K562 (cell line): ENCODE measurements around the gene FAM83G. TPM values are rescaled to one million over a fixed set of nuclear protein-coding genes. Genes with fewer than 3 reads are reported as not detected.

Experiments
- ATAC-seq: fragments of 200-7000 bp; cut with Tn5 transposase; 3 replicates; pipeline ENCODE4 v1.9.1; 2020; ENCODE audit warnings: moderate library complexity
- BruUV-seq: library from RNA; stranded (reverse); fragments of 400-500 nt; replicated peaks from 2 replicates; lab custom pipeline; 2021; lab: Mats Ljungman, UMichigan
- CTCF ChIA-PET: fragments of 300-600 bp; formaldehyde crosslinking; extraction: SDS; loops from one replicate; lab custom pipeline; 2021; ENCODE audit warnings: low intra/inter-chr PET ratio; lab: Yijun Ruan, JAX
- POLR2A ChIA-PET: fragments of 300-600, 350-650 bp; sonication (Branson Sonifier 250); formaldehyde crosslinking; extraction: SDS; loops from one replicate; lab custom pipeline; 2021; ENCODE audit warnings: antibody characterized with exemption, inconsistent platforms; lab: Yijun Ruan, JAX
- DNase-seq, 4 experiments: peaks; one replicate each; pipeline versions ENCODE4 v3.0.0 to v3.0.0-alpha.2; 2011 to 2018; ENCODE audit warnings: low spot score in 3 of 4, mixed read lengths in 3 of 4; ENCODE audit errors: extremely low read depth in 1 of 4
- FAIRE-seq: peaks from 2 replicates; lab custom pipeline; 2011; peaks lifted over from hg19 to GRCh38; lab: Jason Lieb, UNC
- H2AFZ ChIP-seq: 2 replicates; pipeline ENCODE4 v1.6.0; 2011; ENCODE audit warnings: low read depth, low read length, control low read depth, inconsistent platforms
- H3K27ac ChIP-seq: fragments of 200-600 bp; 3 replicates; pipeline ENCODE4 v1.8.0; 2011; ENCODE audit warnings: low read depth, mild to moderate bottlenecking, control low read depth, inconsistent platforms, low read length, moderate library complexity, mixed read lengths; ENCODE audit errors: extremely low read depth
- H3K27me3 ChIP-seq, 2 experiments: fragments of 300-600 bp in 1 of 2; 2 replicates in 1 of 2; 3 replicates in 1 of 2; pipeline versions ENCODE4 v1.6.0 to v1.8.0; 2011; ENCODE audit warnings: inconsistent platforms in 2 of 2, low read length in 2 of 2, mild to moderate bottlenecking in 1 of 2, mixed read lengths in 1 of 2, moderate library complexity in 1 of 2; ENCODE audit not compliant: control insufficient read depth in 2 of 2, insufficient read depth in 2 of 2
- H3K36me3 ChIP-seq: fragments of 300-600 bp; 3 replicates; pipeline ENCODE4 v1.8.0; 2011; ENCODE audit warnings: mild to moderate bottlenecking, low read length, inconsistent platforms; ENCODE audit not compliant: control insufficient read depth, insufficient read depth
- H3K4me1 ChIP-seq, 2 experiments: fragments of 200-600 bp in 1 of 2; replicated peaks in 1 of 2; 2 replicates in 1 of 2; 3 replicates in 1 of 2; pipeline versions ENCODE4 v1.5.1 to v1.8.0; 2011; ENCODE audit warnings: inconsistent platforms in 2 of 2, low read length in 2 of 2, mild to moderate bottlenecking in 1 of 2, mixed read lengths in 1 of 2, moderate library complexity in 1 of 2; ENCODE audit not compliant: control insufficient read depth in 2 of 2, insufficient read depth in 2 of 2
- H3K4me2 ChIP-seq: 2 replicates; pipeline ENCODE4 v1.6.1; 2011; ENCODE audit warnings: low read length, control low read depth, inconsistent platforms, mixed read lengths; ENCODE audit not compliant: insufficient read depth
- H3K4me3 ChIP-seq: fragments of 200-600 bp; sonication (generic), shearing (Covaris generic); 2 replicates; pipeline ENCODE4 v1.5.1; 2016; ENCODE audit warnings: control low read depth, inconsistent platforms
- H3K79me2 ChIP-seq: fragments of 200-600 bp; 3 replicates; pipeline ENCODE4 v1.8.0; 2011; ENCODE audit warnings: low read length, inconsistent platforms; ENCODE audit not compliant: control insufficient read depth, insufficient read depth
- H3K9ac ChIP-seq, 2 experiments: 2 replicates each; pipeline versions ENCODE4 v1.6.0 to v1.6.1; 2011; ENCODE audit warnings: low read depth in 2 of 2, low read length in 2 of 2, control low read depth in 1 of 2, inconsistent platforms in 1 of 2, mild to moderate bottlenecking in 1 of 2, mixed read lengths in 1 of 2; ENCODE audit not compliant: insufficient read depth in 1 of 2
- H3K9me1 ChIP-seq: one replicate; pipeline ENCODE4 v1.6.0; 2011; ENCODE audit warnings: inconsistent platforms, mild to moderate bottlenecking, low read length, moderate library complexity; ENCODE audit not compliant: control insufficient read depth, insufficient read depth
- H3K9me3 ChIP-seq: replicated peaks from 2 replicates; pipeline ENCODE4 v1.5.1; 2011; ENCODE audit warnings: low read depth, low read length, inconsistent platforms; ENCODE audit not compliant: control insufficient read depth, insufficient read depth
- H4K20me1 ChIP-seq: replicated peaks from 2 replicates; pipeline ENCODE4 v1.6.1; 2011; ENCODE audit warnings: low read length, inconsistent platforms, mixed read lengths; ENCODE audit not compliant: control insufficient read depth, insufficient read depth
- ARID2 ChIP-seq: fragments of 450-650 bp; IDR thresholded peaks from 2 replicates; pipeline ENCODE4 v1.6.1; 2017; ENCODE audit warnings: antibody characterized with exemption, mild to moderate bottlenecking
- BRF1 ChIP-seq: IDR thresholded peaks from 3 replicates; pipeline ENCODE4 v1.6.1; 2011; ENCODE audit warnings: borderline replicate concordance, mild to moderate bottlenecking; ENCODE audit not compliant: insufficient read length; ENCODE audit errors: extremely low read depth
- CREM ChIP-seq: IDR thresholded peaks from 2 replicates; pipeline ENCODE4 v1.6.1; 2014; ENCODE audit warnings: antibody characterized with exemption, low read depth
- ETV5 ChIP-seq: sonication (generic); formaldehyde crosslinking; IDR thresholded peaks from 2 replicates; pipeline ENCODE4 v1.4.0; 2020; ENCODE audit warnings: low read depth, mild to moderate bottlenecking, missing genetic modification reagents
- MYC ChIP-seq, 2 experiments: fragments of 250-450 bp in 1 of 2; sonication (Bioruptor Pico) in 1 of 2; IDR thresholded peaks; 2 replicates each; pipeline versions ENCODE4 v1.5.1 to v1.6.1; 2012 to 2021; ENCODE audit warnings: low read depth in 2 of 2, borderline replicate concordance in 1 of 2, improper control_type of control experiment in 1 of 2, low read length in 1 of 2, mild to moderate bottlenecking in 1 of 2, moderate library complexity in 1 of 2
- RAD21 ChIP-seq, 2 experiments: fragments of 250-450 bp in 1 of 2; fragments of 450-650 bp in 1 of 2; sonication (Bioruptor Pico) in 1 of 2; formaldehyde crosslinking in 1 of 2; IDR thresholded peaks in 1 of 2; conservative IDR thresholded peaks in 1 of 2; 2 replicates each; pipeline versions ENCODE4 v1.4.0 to v1.8.0; 2020 to 2022; ENCODE audit warnings: mild to moderate bottlenecking in 2 of 2, moderate library complexity in 1 of 2
- RB1 ChIP-seq: fragments of 450-650 bp; IDR thresholded peaks from 2 replicates; pipeline ENCODE4 v1.6.1; 2017; ENCODE audit warnings: low read depth, mild to moderate bottlenecking
- SMC3 ChIP-seq: conservative IDR thresholded peaks from 2 replicates; pipeline ENCODE4 v1.6.1; 2011; ENCODE audit warnings: low read depth, low read length, improper control_type of control experiment; ENCODE audit not compliant: insufficient read depth
- ZBTB7A ChIP-seq: IDR thresholded peaks from 2 replicates; pipeline ENCODE4 v1.6.1; 2011; ENCODE audit warnings: low read depth, mild to moderate bottlenecking, low read length, moderate library complexity, borderline replicate concordance; ENCODE audit not compliant: control insufficient read depth
- ZNF584 ChIP-seq: fragments of 200-800 bp; sonication (Bioruptor generic); IDR thresholded peaks from 2 replicates; pipeline ENCODE4 v1.6.1; 2016; ENCODE audit warnings: low read depth, mild to moderate bottlenecking, missing genetic modification characterization, missing compliant biosample characterization
- WGBS: fragments of 100-300 bp; shearing (Covaris generic); methylation state at CpG from one replicate; pipeline ENCODE4 v1.1.6; 2016; ENCODE audit warnings: low coverage, mixed read lengths; ENCODE audit not compliant: insufficient coverage; ENCODE audit errors: missing lambda C conversion rate; 5-methylcytosine and 5-hydroxymethylcytosine counted together
- in situ Hi-C: fragments of 300-500 bp; cut with MboI; formaldehyde crosslinking; loops from 4 replicates; pipeline ENCODE4 v1.15.0; 2018; ENCODE audit warnings: inconsistent platforms, mixed read lengths
- intact Hi-C: fragments of 100-400 bp; cut with micrococcal nuclease; formaldehyde crosslinking; loops from 2 replicates; pipeline ENCODE4 v1.14.2; 2022
- polyA plus RNA-seq, 8 experiments: library from polyadenylated mRNA; depleted of rRNA in 4 of 8; stranded (reverse) in 5 of 8; unstranded in 3 of 8; fragments of >200 nt; fragmentation: Nextera tagmentation in 2 of 8; fragmentation: Illumina TruSeq in 1 of 8; extraction: Ambion mirVana in 2 of 8; extraction: Trizol in 1 of 8; gene quantifications; 2 replicates each; pipeline versions ENCODE4 v1.2.1 to v1.2.3, GENCODE V29; 2011 to 2014; ENCODE audit warnings: inconsistent platforms in 1 of 8, missing spikeins in 1 of 8
- total RNA-seq, 7 experiments: library from RNA; depleted of rRNA in 6 of 7; stranded (reverse); fragments of >200 nt in 6 of 7; fragmentation: Illumina TruSeq in 2 of 7; extraction: Trizol in 2 of 7; gene quantifications; 2 replicates each; pipeline versions ENCODE4 v1.2.1 to v1.2.3, GENCODE V29; 2011 to 2021; ENCODE audit warnings: low replicate concordance in 1 of 7
- TF ChIP-seq, protein P1 (sequence below): fragments of 450-650 bp; formaldehyde crosslinking; IDR thresholded peaks from 2 replicates; pipeline ENCODE4 v1.4.0; 2020; ENCODE audit warnings: mild to moderate bottlenecking, moderate library complexity
- TF ChIP-seq, protein P2 (sequence below): sonication (generic); formaldehyde crosslinking; IDR thresholded peaks from 2 replicates; pipeline ENCODE4 v1.5.0; 2020; ENCODE audit warnings: missing genetic modification reagents
- TF ChIP-seq, protein P3 (sequence below): sonication (generic); formaldehyde crosslinking; IDR thresholded peaks from 2 replicates; pipeline ENCODE4 v1.9.0; 2022; ENCODE audit warnings: mild to moderate bottlenecking, missing genetic modification reagents
- TF ChIP-seq, protein P4 (sequence below): fragments of 450-650 bp; IDR thresholded peaks from 2 replicates; pipeline ENCODE4 v1.6.1; 2014; ENCODE audit warnings: low read depth, mild to moderate bottlenecking, moderate library complexity, borderline replicate concordance

FAM83G gene
- total and polyA plus RNA-seq, 9 of the 15 experiments (the other 6 are each of a cell fraction or from before 2014, with no cell fraction given) = 0.04 to 10.3 (median 4.5) TPM; not detected in 1

DNA sequence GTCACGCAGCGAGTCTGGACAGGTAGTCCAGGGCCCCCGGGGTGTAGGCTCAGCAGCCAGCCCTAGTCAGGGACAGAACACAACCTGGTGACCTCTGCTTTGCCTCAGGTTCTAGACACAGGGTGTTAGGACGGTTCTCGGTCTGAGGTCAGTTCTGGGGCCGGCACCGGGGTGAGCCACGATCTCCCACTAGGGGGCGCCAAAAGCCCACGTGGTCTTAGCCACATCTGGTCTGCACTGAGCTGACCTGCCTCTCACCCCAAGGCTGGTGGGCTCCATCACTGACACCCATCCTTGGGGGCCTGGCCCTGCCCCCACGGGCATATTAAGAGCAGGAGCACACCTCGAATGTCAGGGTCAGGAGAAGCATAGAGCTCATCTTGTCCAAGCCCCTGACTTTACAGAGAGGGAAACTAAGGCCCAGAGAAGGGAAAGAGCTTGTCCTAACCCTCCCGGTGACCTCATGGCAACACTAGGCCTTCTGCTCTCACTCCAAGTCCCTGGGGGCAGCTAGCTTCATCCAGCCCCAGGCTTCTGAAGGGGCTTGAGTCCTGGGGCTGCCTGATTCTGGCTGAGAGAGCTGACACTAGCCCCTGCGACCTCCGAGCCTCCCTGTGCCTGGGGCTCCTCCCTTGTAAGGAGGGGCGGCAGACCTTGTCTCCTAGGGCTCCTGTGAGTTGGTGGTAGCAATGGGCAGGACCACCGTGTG lies 43.6 kb downstream of the FAM83G start:
- DNase-seq = peak; percentile 78 to 83 (median 82)
- no peak overlapping the region for H3K27ac ChIP-seq
- H2AFZ ChIP-seq = 0 out of 2 replicates have a peak overlapping the region, but pooled peaks have one; percentile 59
- no peak overlapping the region for H3K4me2 ChIP-seq
- no peaks in the 10 kb centered on the region for H3K27me3 ChIP-seq
- no peak overlapping the region for H3K4me3 ChIP-seq
- WGBS = 24% methylated on average over 11 of the region's 17 CpGs
- intact Hi-C loops = no loop called here
- H3K9ac ChIP-seq = peak overlapping the region in 1 of 2 experiments; percentile 65; a peak in 2 of 4 replicates
- BruUV-seq = no TSS peak
- peaks cover 0 to 28% of the 10 kb centered on the region in 2 experiments; a peak in 2 of 5 replicates for H3K4me1 ChIP-seq
- ChIA-PET POLR2A (interaction anchor here (0.6 to 0.9 kb wide), 4 partner anchors 8 to 40 kb away, joined by 3 to 4 read pairs (median 4); no protein-coding TSS in a partner anchor), CTCF (no interaction called here)
- no peaks in the 10 kb centered on the region for H3K79me2 ChIP-seq
- no peaks in the 10 kb centered on the region for H3K9me3 ChIP-seq
- ATAC-seq = peak; percentile 99
- no peaks in the 10 kb centered on the region for H3K36me3 ChIP-seq
- in situ Hi-C loops = no loop called here
- H4K20me1 ChIP-seq = no peaks in the 10 kb centered on the region
- FAIRE-seq = peak; percentile 71
- H3K9me1 ChIP-seq = no peaks in the 10 kb centered on the region
- TF ChIP-seq, protein P1, sequence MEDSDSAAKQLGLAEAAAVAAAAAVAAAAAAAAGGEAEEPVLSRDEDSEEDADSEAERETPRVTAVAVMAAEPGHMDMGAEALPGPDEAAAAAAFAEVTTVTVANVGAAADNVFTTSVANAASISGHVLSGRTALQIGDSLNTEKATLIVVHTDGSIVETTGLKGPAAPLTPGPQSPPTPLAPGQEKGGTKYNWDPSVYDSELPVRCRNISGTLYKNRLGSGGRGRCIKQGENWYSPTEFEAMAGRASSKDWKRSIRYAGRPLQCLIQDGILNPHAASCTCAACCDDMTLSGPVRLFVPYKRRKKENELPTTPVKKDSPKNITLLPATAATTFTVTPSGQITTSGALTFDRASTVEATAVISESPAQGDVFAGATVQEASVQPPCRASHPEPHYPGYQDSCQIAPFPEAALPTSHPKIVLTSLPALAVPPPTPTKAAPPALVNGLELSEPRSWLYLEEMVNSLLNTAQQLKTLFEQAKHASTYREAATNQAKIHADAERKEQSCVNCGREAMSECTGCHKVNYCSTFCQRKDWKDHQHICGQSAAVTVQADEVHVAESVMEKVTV = peak; percentile 66
- TF ChIP-seq ZBTB7A (peak; percentile 60; the same call in 1 of the 2 replicates), ZNF584 (CRISPR knock-in tag) (no peak), MYC (IDR thresholded peaks at IDR 0.05; ENCODE audit: low read depth, low read length) (peak; percentile 42; the same call in 1 of the 2 replicates), MYC (CRISPR knock-in tag; IDR thresholded peaks at IDR 0.05; ENCODE audit: borderline replicate concordance, low read depth) (no peak), RAD21 (CRISPR knock-in tag; conservative IDR thresholded peaks at IDR 0.05 in 1 of 2, IDR thresholded peaks at IDR 0.05 in 1 of 2) (peak; percentile 78 to 90), ARID2 (peak; percentile 66; the same call in 1 of the 2 replicates), RB1 (peak; percentile 57), SMC3 (peak; percentile 88), BRF1 (no peak), CREM (peak; percentile 16; the same call in 1 of the 2 replicates), ETV5 (CRISPR knock-in tag) (no peak)
- TF ChIP-seq, protein P2, sequence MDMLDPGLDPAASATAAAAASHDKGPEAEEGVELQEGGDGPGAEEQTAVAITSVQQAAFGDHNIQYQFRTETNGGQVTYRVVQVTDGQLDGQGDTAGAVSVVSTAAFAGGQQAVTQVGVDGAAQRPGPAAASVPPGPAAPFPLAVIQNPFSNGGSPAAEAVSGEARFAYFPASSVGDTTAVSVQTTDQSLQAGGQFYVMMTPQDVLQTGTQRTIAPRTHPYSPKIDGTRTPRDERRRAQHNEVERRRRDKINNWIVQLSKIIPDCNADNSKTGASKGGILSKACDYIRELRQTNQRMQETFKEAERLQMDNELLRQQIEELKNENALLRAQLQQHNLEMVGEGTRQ (CRISPR knock-in tag) = peak; percentile 60
- TF ChIP-seq, protein P3, sequence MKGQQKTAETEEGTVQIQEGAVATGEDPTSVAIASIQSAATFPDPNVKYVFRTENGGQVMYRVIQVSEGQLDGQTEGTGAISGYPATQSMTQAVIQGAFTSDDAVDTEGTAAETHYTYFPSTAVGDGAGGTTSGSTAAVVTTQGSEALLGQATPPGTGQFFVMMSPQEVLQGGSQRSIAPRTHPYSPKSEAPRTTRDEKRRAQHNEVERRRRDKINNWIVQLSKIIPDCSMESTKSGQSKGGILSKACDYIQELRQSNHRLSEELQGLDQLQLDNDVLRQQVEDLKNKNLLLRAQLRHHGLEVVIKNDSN (CRISPR knock-in tag) = peak; percentile 85
- TF ChIP-seq, protein P4, sequence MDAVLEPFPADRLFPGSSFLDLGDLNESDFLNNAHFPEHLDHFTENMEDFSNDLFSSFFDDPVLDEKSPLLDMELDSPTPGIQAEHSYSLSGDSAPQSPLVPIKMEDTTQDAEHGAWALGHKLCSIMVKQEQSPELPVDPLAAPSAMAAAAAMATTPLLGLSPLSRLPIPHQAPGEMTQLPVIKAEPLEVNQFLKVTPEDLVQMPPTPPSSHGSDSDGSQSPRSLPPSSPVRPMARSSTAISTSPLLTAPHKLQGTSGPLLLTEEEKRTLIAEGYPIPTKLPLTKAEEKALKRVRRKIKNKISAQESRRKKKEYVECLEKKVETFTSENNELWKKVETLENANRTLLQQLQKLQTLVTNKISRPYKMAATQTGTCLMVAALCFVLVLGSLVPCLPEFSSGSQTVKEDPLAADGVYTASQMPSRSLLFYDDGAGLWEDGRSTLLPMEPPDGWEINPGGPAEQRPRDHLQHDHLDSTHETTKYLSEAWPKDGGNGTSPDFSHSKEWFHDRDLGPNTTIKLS = peak; percentile 22; the same call in 1 of the 2 replicates
